Measurements from ENCODE around the gene TBPL2. TPM values are rescaled to one million over a fixed set of nuclear protein-coding genes. Genes with fewer than 3 reads are reported as not detected.

TBPL2 gene
- total RNA-seq, 1 donor from 2014 or later = not detected

GRCh38 chr14:55366271-55366670 lies 74.1 kb downstream of the TBPL2 start:
- Histone ChIP-seq H3K4me3 (no peak overlapping the region), H3K27me3 (ENCODE audit: low read depth) (no peaks in the 10 kb centered on the region), H3K27ac (no peak overlapping the region), H3K4me1 (no peaks in the 10 kb centered on the region), H3K9me3 (no peaks in the 10 kb centered on the region), H3K36me3 (peaks cover 41% of the 10 kb centered on the region)
- ATAC-seq (no peak), DNase-seq (no peak)
- TF ChIP-seq CTCF (IDR thresholded peaks at IDR 0.05) = no peak
- intact Hi-C loops (cut with DNase I) = no loop called here

Other genes starting within 250 kb of the TBPL2 start
- 0.97 TPM for gene DLGAP5, start 249.0 kb downstream of the TBPL2 start, total RNA-seq
- gene FBXO34, start 169.2 kb downstream of the TBPL2 start, total RNA-seq = 34.7 TPM
- gene ATG14, start 28.8 kb downstream of the TBPL2 start, total RNA-seq = 9.8 TPM
- 164 TPM for gene KTN1, start 139.6 kb upstream of the TBPL2 start, total RNA-seq